ENCODE measurements around the gene BCAN. TPM values are rescaled to one million over a fixed set of nuclear protein-coding genes. Genes with fewer than 3 reads are reported as not detected.

Gene BCAN
- total and polyA plus RNA-seq, 2 of the 4 experiments (the other 2 are of a cell fraction) = 0.07 TPM; not detected in 1

- Histone ChIP-seq H3K9me1 (ENCODE audit: insufficient read depth, low read length) (no peaks in the 10 kb centered on the region), H2BK15ac (ENCODE audit: low read depth, low read length) (no peak overlapping the region), H3K56ac (ENCODE audit: extremely low read depth, insufficient read depth, low read length) (no peak overlapping the region), H3K4ac (ENCODE audit: low read depth, low read length) (no peak overlapping the region), H2BK5ac (ENCODE audit: low read depth, low read length, poor library complexity, severe bottlenecking) (no peak overlapping the region), H2AK5ac (ENCODE audit: low read depth, low read length) (no peak overlapping the region), H2AFZ (replicated peaks; ENCODE audit: low read length, poor library complexity) (no peak overlapping the region), H4K5ac (ENCODE audit: low read depth, low read length) (no peak overlapping the region), H3K27ac (ENCODE audit: insufficient read depth, low read length) (no peak overlapping the region), H3K4me2 (ENCODE audit: low read depth, low read length) (no peak overlapping the region), H3K9ac (ENCODE audit: low read depth, low read length) (no peak overlapping the region), H2BK120ac (ENCODE audit: low read depth, low read length) (no peak overlapping the region), H3K79me1 (ENCODE audit: low read depth in 1 of 2, low read length in 2 of 2) (no peaks in the 10 kb centered on the region), H4K91ac (ENCODE audit: insufficient read depth, low read depth, low read length) (no peak overlapping the region), H3K4me3 (ENCODE audit: insufficient read depth, low read depth, low read length) (no peak overlapping the region), H3K27me3 (ENCODE audit: control insufficient read depth, insufficient read depth, low read length) (peaks cover 56% of the 10 kb centered on the region), H3K9me3 (ENCODE audit: control insufficient read depth, insufficient read depth, low read length) (no peaks in the 10 kb centered on the region), H3K23ac (ENCODE audit: low read depth, low read length) (no peak overlapping the region), H3K36me3 (ENCODE audit: control insufficient read depth, insufficient read depth, low read length) (no peaks in the 10 kb centered on the region), H3K18ac (ENCODE audit: low read depth, low read length) (no peak overlapping the region), H3K14ac (replicated peaks; ENCODE audit: low read depth, low read length) (no peak overlapping the region), H2AK9ac (replicated peaks; ENCODE audit: low read depth, low read length, poor library complexity) (no peak overlapping the region), H3K4me1 (ENCODE audit: control insufficient read depth, insufficient read depth, low read length) (peaks cover 4% of the 10 kb centered on the region), H2BK20ac (ENCODE audit: low read depth, low read length) (no peak overlapping the region), H4K8ac (ENCODE audit: low read depth in 2 of 2, low read length in 2 of 2) (no peak overlapping the region), H4K20me1 (ENCODE audit: insufficient read depth, low read length) (peaks cover 7% of the 10 kb centered on the region)
- no CpG with 5 or more reads among the region's 4 CpGs for WGBS, 2 experiments (ENCODE audit: extremely low coverage in 2 of 2, insufficient read length in 1 of 2)
- DNase-seq = no peak
- no TSS peak for BruUV-seq (replicated peaks)
- TF ChIP-seq MXI1 (IDR thresholded peaks at IDR 0.05; ENCODE audit: borderline replicate concordance, low read depth, low read length) = no peak
- no peak for TF ChIP-seq NFE2L2 (IDR thresholded peaks at IDR 0.05; ENCODE audit: low read depth, low read length)
- no peak for TF ChIP-seq ELK1 (IDR thresholded peaks at IDR 0.05; ENCODE audit: borderline replicate concordance, low read depth, low read length)
- TF ChIP-seq FOS (IDR thresholded peaks at IDR 0.05; ENCODE audit: low read depth, low read length) = no peak
- no peak for TF ChIP-seq RAD21 (IDR thresholded peaks at IDR 0.05; ENCODE audit: low read length)
- TF ChIP-seq RCOR1 (IDR thresholded peaks at IDR 0.05; ENCODE audit: insufficient replicate concordance, low read length) = no peak
- TF ChIP-seq MAZ (IDR thresholded peaks at IDR 0.05; ENCODE audit: borderline replicate concordance, low read depth, low read length) = no peak
- no peak for TF ChIP-seq SMC3 (IDR thresholded peaks at IDR 0.05; ENCODE audit: low read depth, low read length)
- no peak for TF ChIP-seq POLR2A (IDR thresholded peaks at IDR 0.05; ENCODE audit: low read depth, low read length)
- TF ChIP-seq USF2 (IDR thresholded peaks at IDR 0.05; ENCODE audit: low read depth, low read length) = no peak
- no peak for TF ChIP-seq MAFK (IDR thresholded peaks at IDR 0.05; ENCODE audit: low read depth, low read length)
- TF ChIP-seq CEBPB (IDR thresholded peaks at IDR 0.05; ENCODE audit: low read depth, low read length) = no peak
- TF ChIP-seq BHLHE40 (IDR thresholded peaks at IDR 0.05; ENCODE audit: low read depth, low read length) = no peak
- no peak for TF ChIP-seq RFX5 (IDR thresholded peaks at IDR 0.05; ENCODE audit: low read depth, low read length)
- dilution Hi-C loops (cut with HindIII; ENCODE audit: low sequenced_read_pairs, unreplicated experiment) (no loop called here), intact Hi-C loops (cut with micrococcal nuclease) (loop anchor here (1.0 kb wide), 1 partner anchor 52 kb away; no protein-coding TSS in a partner anchor), in situ Hi-C loops (cut with MboI; ENCODE audit: low sequenced_read_pairs) (no loop called here)
- CTCF ChIA-PET = interaction anchor here (1.0 to 1.9 kb wide), 3 partner anchors 17 to 174 kb away, joined by 3 to 14 read pairs (median 3); no protein-coding TSS in a partner anchor
- ATAC-seq (ENCODE audit: low read depth) = no peak
- POLR2A ChIA-PET (ENCODE audit: unreplicated experiment) = no interaction called here
Measured at GRCh38 chr1:156626079-156626438, 15.9 kb upstream of the BCAN start.

All from IMR-90 (cell line).